ENCODE data around the gene LSAMP. TPM values are rescaled to one million over a fixed set of nuclear protein-coding genes. Genes with fewer than 3 reads are reported as not detected.

LSAMP gene
- total RNA-seq, 1 donor from 2014 or later = 3.7 TPM

DNA sequence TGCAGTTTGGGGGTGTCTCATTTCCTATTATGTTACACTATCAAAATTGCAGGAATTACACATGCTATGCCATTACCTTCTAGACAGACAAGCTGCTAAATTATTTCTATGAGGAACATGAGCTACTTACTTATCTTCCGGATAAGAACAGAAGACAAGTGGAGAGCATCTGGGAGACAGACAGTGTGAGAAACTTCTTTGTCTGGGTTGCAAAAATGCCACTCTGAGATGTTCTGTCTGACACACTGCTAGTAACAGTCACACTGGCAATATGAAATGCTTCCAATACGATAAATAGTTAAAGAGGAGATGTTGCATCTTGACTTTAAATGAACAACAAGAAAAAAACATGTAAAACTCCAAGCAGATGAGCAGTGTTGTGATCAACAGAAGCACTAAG is 40.1 kb downstream of the LSAMP start:
- Histone ChIP-seq H3K27me3 (ENCODE audit: control insufficient read depth in 3 of 3, insufficient read depth in 3 of 3, low read length in 3 of 3) (no peaks in the 10 kb centered on the region), H3K9ac (ENCODE audit: low read depth in 1 of 3, low read length in 3 of 3) (no peak overlapping the region), H3K9me3 (ENCODE audit: control insufficient read depth in 3 of 3, low read length in 3 of 3) (no peaks in the 10 kb centered on the region), H3K4me1 (ENCODE audit: control insufficient read depth in 3 of 3, insufficient read depth in 3 of 3, low read length in 3 of 3) (no peaks in the 10 kb centered on the region), H3K27ac (ENCODE audit: low read depth, low read length) (no peak overlapping the region), H3K36me3 (ENCODE audit: control insufficient read depth in 3 of 3, insufficient read depth in 3 of 3, low read length in 3 of 3) (no peaks in the 10 kb centered on the region), H3K4me3 (ENCODE audit: low read length in 3 of 3) (no peak overlapping the region)

DNA sequence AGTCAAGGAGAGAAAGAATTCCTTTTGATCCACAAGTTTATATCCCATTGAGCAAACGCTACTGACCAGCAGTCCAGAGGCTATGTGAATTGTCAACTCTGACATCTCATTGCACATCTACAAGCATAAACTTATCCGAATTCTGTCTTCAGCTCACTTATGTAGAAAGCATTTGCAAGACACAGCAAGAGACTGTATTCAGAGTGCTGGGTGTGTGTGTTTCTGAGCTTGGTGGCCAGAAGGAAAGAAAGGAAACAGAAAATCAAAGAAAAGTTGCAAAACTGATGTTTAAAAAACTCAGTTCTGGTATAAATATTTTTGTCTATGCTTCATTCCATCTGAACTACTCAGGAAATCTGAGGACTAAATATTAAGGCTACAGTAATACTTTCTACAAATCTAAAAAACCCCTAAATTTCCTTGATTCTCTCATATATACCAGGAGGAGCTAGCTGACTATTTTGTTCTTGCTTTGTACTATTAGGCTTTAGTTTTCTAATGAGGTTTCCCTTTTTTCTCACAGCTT is 45.5 kb downstream of the LSAMP start:
- Histone ChIP-seq H3K4me1 (ENCODE audit: control insufficient read depth in 3 of 3, insufficient read depth in 3 of 3, low read length in 3 of 3) (no peaks in the 10 kb centered on the region), H3K9me3 (ENCODE audit: control insufficient read depth in 3 of 3, low read length in 3 of 3) (no peaks in the 10 kb centered on the region), H3K4me3 (ENCODE audit: low read length in 3 of 3) (no peak overlapping the region), H3K27ac (ENCODE audit: low read depth, low read length) (no peak overlapping the region), H3K36me3 (ENCODE audit: control insufficient read depth in 3 of 3, insufficient read depth in 3 of 3, low read length in 3 of 3) (no peaks in the 10 kb centered on the region), H3K9ac (ENCODE audit: low read depth in 1 of 3, low read length in 3 of 3) (no peak overlapping the region), H3K27me3 (ENCODE audit: control insufficient read depth in 3 of 3, insufficient read depth in 3 of 3, low read length in 3 of 3) (no peaks in the 10 kb centered on the region)

DNA sequence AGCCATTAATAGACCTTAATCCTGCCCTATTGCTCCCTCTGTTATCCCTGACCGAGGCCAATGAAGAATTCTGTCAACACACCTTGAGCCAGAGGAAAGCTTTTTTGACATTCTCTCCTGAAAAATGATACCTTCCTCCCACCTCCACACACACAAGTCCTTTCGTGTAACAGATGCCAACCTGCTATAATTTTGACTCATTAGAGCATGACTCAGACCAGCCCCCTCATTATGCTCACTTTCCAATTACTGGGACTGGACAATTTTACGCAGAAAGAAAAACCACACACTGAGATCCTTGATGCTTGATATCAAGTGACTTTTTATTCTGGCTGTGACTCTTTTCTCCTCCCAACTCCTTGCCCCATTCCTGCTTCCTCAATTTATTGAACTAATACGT is 50.9 kb downstream of the LSAMP start:
- no peaks in the 10 kb centered on the region for H3K9me3 ChIP-seq (ENCODE audit: control insufficient read depth in 3 of 3, low read length in 3 of 3)
- no peak overlapping the region for H3K9ac ChIP-seq (ENCODE audit: low read depth in 1 of 3, low read length in 3 of 3)
- H3K36me3 ChIP-seq (ENCODE audit: control insufficient read depth in 3 of 3, insufficient read depth in 3 of 3, low read length in 3 of 3) = no peaks in the 10 kb centered on the region
- H3K4me3 ChIP-seq (ENCODE audit: low read length in 3 of 3) = no peak overlapping the region
- H3K27me3 ChIP-seq (ENCODE audit: control insufficient read depth in 3 of 3, insufficient read depth in 3 of 3, low read length in 3 of 3) = no peaks in the 10 kb centered on the region
- H3K27ac ChIP-seq (ENCODE audit: low read depth, low read length) = no peak overlapping the region
- no peaks in the 10 kb centered on the region for H3K4me1 ChIP-seq (ENCODE audit: control insufficient read depth in 3 of 3, insufficient read depth in 3 of 3, low read length in 3 of 3)

DNA sequence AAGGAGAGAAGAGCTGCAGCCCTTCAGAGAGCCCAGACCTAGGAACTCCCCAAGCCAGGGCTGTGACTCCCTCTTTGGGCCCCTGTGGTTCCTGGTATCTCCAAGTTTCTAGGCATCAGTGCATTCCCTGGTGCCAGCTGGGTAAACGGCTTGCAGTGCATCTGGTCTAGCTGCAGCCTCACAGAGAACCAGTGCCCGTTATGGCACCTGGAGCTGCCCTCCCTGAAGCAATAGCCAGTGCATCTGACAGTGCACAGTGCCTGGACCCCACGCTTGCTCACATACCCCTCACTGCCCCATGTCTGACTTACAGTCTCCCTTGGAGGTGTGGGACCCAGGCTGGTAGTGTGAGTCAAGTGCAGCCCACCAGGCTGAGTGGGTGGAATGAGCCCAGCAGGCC is 52.1 kb downstream of the LSAMP start:
- Histone ChIP-seq H3K4me3 (ENCODE audit: low read length in 3 of 3) (no peak overlapping the region), H3K27ac (ENCODE audit: low read depth, low read length) (no peak overlapping the region), H3K27me3 (ENCODE audit: control insufficient read depth in 3 of 3, insufficient read depth in 3 of 3, low read length in 3 of 3) (no peaks in the 10 kb centered on the region)

DNA sequence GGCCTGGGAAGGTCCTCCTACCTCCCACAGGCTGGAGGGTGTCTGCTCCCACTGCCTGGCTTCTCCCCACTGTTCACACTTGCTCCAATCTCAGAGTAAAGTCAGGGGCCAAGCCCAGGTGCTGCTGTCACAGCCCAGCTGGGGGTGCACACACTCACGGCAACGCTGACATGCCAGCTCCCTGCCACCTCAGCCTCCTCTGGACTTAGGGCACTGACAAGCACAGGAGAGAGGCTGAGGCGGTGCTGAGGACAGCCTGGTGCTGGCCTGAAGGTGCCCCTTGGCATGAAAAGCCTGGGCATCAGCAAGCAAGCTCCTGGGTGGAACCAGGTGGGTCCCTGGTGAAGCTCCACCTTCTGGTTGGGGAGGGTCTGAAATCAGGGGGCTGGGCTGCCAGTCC is 53.0 kb downstream of the LSAMP start:
- Histone ChIP-seq H3K36me3 (ENCODE audit: control insufficient read depth in 3 of 3, insufficient read depth in 3 of 3, low read length in 3 of 3) (no peaks in the 10 kb centered on the region), H3K9ac (ENCODE audit: low read depth in 1 of 3, low read length in 3 of 3) (no peak overlapping the region), H3K27me3 (ENCODE audit: control insufficient read depth in 3 of 3, insufficient read depth in 3 of 3, low read length in 3 of 3) (no peaks in the 10 kb centered on the region), H3K4me3 (ENCODE audit: low read length in 3 of 3) (no peak overlapping the region), H3K9me3 (ENCODE audit: control insufficient read depth in 3 of 3, low read length in 3 of 3) (no peaks in the 10 kb centered on the region), H3K27ac (ENCODE audit: low read depth, low read length) (no peak overlapping the region), H3K4me1 (ENCODE audit: control insufficient read depth in 3 of 3, insufficient read depth in 3 of 3, low read length in 3 of 3) (no peaks in the 10 kb centered on the region)

More for the DNA sequence above, 52.1 kb downstream of the LSAMP start:
- no peaks in the 10 kb centered on the region for H3K36me3 ChIP-seq (ENCODE audit: control insufficient read depth in 3 of 3, insufficient read depth in 3 of 3, low read length in 3 of 3)
- no peaks in the 10 kb centered on the region for H3K9me3 ChIP-seq (ENCODE audit: control insufficient read depth in 3 of 3, low read length in 3 of 3)
- H3K9ac ChIP-seq (ENCODE audit: low read depth in 1 of 3, low read length in 3 of 3) = no peak overlapping the region
- H3K4me1 ChIP-seq (ENCODE audit: control insufficient read depth in 3 of 3, insufficient read depth in 3 of 3, low read length in 3 of 3) = no peaks in the 10 kb centered on the region

DNA sequence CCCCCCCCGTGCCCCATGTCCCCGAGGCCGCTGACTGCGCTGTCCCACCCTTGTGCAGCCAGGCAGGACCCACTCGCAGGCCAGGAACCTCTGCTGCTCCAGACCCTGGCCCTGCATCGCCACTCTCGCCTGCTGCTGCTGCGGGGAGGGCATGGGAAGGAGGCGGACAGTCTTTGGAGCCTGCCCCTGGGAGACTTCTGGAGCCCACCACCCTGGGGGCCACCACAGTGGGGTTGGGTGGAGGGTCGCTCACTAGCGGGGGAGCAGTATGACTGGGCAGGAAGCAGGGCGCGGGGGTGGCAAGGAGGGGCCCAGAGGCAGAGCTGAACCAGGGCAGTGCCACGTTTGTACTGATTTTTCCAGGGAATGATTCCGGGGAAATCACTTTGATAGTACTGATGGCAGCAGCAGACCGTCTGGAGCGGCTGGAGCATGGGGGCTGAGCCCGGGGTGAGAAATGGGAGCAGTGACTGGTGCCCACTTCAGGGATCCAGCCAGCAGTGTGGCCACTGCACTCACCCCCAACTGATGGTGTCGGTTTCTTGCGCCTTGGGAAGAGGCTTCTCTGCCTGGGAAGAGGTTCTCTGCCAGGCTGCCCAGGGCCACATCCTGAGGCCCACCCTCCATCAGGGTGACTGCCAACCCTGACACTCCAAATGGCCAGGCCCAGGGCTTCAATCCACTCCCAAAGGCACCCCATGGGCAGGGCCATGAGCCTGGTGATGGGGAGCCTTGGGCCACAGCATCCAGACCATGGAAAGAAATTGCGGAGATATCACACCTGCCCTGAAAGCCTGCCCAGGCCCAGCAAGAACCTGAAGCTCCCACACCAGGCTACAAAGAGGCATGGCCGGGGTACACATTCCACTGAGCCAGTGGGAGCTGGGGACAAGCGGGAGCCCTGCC is 53.7 kb downstream of the LSAMP start:
- Histone ChIP-seq H3K9me3 (ENCODE audit: control insufficient read depth in 3 of 3, low read length in 3 of 3) (no peaks in the 10 kb centered on the region), H3K36me3 (ENCODE audit: control insufficient read depth in 3 of 3, insufficient read depth in 3 of 3, low read length in 3 of 3) (no peaks in the 10 kb centered on the region), H3K4me1 (ENCODE audit: control insufficient read depth in 3 of 3, insufficient read depth in 3 of 3, low read length in 3 of 3) (no peaks in the 10 kb centered on the region), H3K27ac (ENCODE audit: low read depth, low read length) (no peak overlapping the region), H3K27me3 (ENCODE audit: control insufficient read depth in 3 of 3, insufficient read depth in 3 of 3, low read length in 3 of 3) (no peaks in the 10 kb centered on the region), H3K4me3 (ENCODE audit: low read length in 3 of 3) (no peak overlapping the region), H3K9ac (ENCODE audit: low read depth in 1 of 3, low read length in 3 of 3) (no peak overlapping the region)

DNA sequence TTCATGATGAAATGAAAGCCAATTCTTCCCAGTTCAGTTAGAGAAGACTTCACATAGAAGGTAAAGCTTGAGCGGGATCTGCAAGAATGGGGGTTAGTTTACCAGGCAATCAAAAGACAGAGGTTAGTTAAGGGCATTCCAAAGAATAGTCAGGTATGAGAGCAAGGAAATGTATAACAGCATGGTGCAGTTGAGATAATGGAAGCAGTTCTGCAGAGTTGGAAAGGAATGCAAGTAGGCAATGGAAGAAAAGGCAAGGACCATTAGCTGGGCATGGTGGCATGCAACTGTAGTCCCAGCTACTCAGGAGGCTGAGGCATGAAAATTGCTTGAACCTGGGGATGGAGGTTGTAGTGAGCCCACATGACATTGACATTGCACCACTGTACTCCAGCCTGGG is 55.0 kb downstream of the LSAMP start:
- Histone ChIP-seq H3K27ac (ENCODE audit: low read depth, low read length) (no peak overlapping the region), H3K27me3 (ENCODE audit: control insufficient read depth in 3 of 3, insufficient read depth in 3 of 3, low read length in 3 of 3) (no peaks in the 10 kb centered on the region), H3K4me1 (ENCODE audit: control insufficient read depth in 3 of 3, insufficient read depth in 3 of 3, low read length in 3 of 3) (no peaks in the 10 kb centered on the region), H3K9me3 (ENCODE audit: control insufficient read depth in 3 of 3, low read length in 3 of 3) (no peaks in the 10 kb centered on the region), H3K9ac (ENCODE audit: low read depth in 1 of 3, low read length in 3 of 3) (no peak overlapping the region), H3K36me3 (ENCODE audit: control insufficient read depth in 3 of 3, insufficient read depth in 3 of 3, low read length in 3 of 3) (no peaks in the 10 kb centered on the region), H3K4me3 (ENCODE audit: low read length in 3 of 3) (no peak overlapping the region)

DNA sequence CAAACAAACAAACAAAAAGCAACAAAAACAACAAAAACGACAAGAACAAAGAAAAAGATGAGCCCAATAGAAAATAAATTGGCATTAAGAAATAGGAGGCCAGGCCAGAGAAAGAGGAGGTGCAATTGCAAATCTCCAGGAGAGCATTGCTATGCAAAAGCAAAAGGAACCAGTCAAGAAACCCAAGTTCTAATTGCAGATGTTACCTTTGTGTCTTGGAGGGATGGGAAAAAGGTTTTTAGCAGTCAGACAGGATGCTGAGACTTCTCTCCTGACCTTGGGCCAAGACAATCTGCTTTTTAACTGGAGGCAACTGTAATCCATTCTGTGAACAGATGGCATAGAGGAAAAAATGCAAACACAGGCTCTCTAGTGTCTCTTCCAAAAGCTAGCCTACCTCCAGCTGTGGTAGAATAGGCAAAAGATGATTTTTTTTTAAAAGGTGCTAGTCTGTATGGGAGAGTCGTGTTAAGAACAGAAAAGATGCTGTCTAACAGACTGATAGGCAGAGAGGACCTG is 56.4 kb downstream of the LSAMP start:
- Histone ChIP-seq H3K9ac (ENCODE audit: low read depth in 1 of 3, low read length in 3 of 3) (no peak overlapping the region), H3K27ac (ENCODE audit: low read depth, low read length) (no peak overlapping the region), H3K9me3 (ENCODE audit: control insufficient read depth in 3 of 3, low read length in 3 of 3) (no peaks in the 10 kb centered on the region), H3K4me3 (ENCODE audit: low read length in 3 of 3) (no peak overlapping the region), H3K4me1 (ENCODE audit: control insufficient read depth in 3 of 3, insufficient read depth in 3 of 3, low read length in 3 of 3) (no peaks in the 10 kb centered on the region), H3K36me3 (ENCODE audit: control insufficient read depth in 3 of 3, insufficient read depth in 3 of 3, low read length in 3 of 3) (no peaks in the 10 kb centered on the region), H3K27me3 (ENCODE audit: control insufficient read depth in 3 of 3, insufficient read depth in 3 of 3, low read length in 3 of 3) (no peaks in the 10 kb centered on the region)

DNA sequence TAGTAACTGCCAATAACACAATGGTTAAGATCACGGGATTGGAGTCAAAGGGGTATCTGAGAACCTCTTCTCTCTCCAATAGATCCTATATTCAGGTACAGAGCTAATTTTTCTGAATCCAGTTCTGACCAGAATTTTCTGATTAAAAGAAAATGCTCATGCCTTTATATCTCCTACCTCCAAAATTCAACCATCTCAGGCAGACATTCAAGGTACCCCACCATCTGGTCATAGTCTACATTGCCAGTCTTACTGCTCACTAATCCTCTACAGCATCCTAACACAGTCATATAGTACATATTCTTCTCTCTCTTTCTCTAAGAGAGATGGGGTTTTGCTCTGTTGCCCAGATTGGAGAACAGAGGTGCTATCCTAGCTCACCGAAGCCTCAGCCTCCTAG is 59.1 kb downstream of the LSAMP start:
- Histone ChIP-seq H3K9me3 (ENCODE audit: control insufficient read depth in 3 of 3, low read length in 3 of 3) (no peaks in the 10 kb centered on the region), H3K36me3 (ENCODE audit: control insufficient read depth in 3 of 3, insufficient read depth in 3 of 3, low read length in 3 of 3) (no peaks in the 10 kb centered on the region), H3K27me3 (ENCODE audit: control insufficient read depth in 3 of 3, insufficient read depth in 3 of 3, low read length in 3 of 3) (no peaks in the 10 kb centered on the region), H3K4me1 (ENCODE audit: control insufficient read depth in 3 of 3, insufficient read depth in 3 of 3, low read length in 3 of 3) (no peaks in the 10 kb centered on the region), H3K27ac (ENCODE audit: low read depth, low read length) (no peak overlapping the region), H3K9ac (ENCODE audit: low read depth in 1 of 3, low read length in 3 of 3) (no peak overlapping the region), H3K4me3 (ENCODE audit: low read length in 3 of 3) (no peak overlapping the region)

DNA sequence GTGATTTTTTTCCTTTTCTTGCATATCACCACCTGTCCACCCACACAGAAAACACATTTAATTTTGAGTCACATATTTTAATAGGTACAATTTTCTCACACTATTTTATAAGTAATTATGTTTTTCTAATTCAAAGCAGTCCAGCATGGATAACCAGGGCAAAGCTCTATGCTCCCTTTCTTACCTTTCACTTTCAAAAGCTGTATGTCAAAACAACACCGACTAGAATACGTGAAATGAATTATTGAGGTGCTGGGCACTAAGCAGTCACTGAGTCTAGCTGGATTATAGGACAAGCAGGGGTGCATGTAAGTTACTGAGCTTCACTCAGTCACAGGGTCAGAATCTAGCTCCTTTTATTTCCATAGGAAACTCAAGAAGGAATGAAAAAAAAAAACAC is 60.6 kb downstream of the LSAMP start:
- H3K9me3 ChIP-seq (ENCODE audit: control insufficient read depth in 3 of 3, low read length in 3 of 3) = no peaks in the 10 kb centered on the region
- no peak overlapping the region for H3K4me3 ChIP-seq (ENCODE audit: low read length in 3 of 3)

More for the DNA sequence above, 60.6 kb downstream of the LSAMP start:
- Histone ChIP-seq H3K27me3 (ENCODE audit: control insufficient read depth in 3 of 3, insufficient read depth in 3 of 3, low read length in 3 of 3) (no peaks in the 10 kb centered on the region), H3K36me3 (ENCODE audit: control insufficient read depth in 3 of 3, insufficient read depth in 3 of 3, low read length in 3 of 3) (no peaks in the 10 kb centered on the region), H3K4me1 (ENCODE audit: control insufficient read depth in 3 of 3, insufficient read depth in 3 of 3, low read length in 3 of 3) (no peaks in the 10 kb centered on the region), H3K9ac (ENCODE audit: low read depth in 1 of 3, low read length in 3 of 3) (no peak overlapping the region), H3K27ac (ENCODE audit: low read depth, low read length) (no peak overlapping the region)
